ENCODE results near the gene NUP133.

DNA sequence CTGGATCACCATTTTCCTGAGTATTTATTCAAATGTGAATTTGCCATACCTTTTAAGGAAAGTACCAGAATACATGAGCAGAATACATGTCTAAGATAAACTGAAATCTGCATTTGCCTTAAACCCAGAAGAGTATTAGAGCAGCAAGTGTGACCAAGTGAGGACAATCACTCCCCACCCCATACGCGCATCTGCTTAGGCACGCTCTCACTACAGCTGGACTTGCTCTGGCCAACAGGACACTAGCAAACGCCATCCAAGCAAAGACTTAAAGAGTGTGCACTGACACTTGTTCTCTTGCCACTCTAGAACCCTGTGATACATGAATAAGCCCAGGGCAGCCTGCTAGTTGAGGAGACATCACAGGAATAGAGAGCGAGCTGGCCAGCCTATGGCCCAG, 25.6 kb downstream of the NUP133 start:
- TF ChIP-seq POLR2A (IDR thresholded peaks at IDR 0.05) (no peak), POLR2AphosphoS5 (IDR thresholded peaks at IDR 0.05) (no peak), EP300 (IDR thresholded peaks at IDR 0.05) (no peak)
- TF ChIP-seq, protein P1, sequence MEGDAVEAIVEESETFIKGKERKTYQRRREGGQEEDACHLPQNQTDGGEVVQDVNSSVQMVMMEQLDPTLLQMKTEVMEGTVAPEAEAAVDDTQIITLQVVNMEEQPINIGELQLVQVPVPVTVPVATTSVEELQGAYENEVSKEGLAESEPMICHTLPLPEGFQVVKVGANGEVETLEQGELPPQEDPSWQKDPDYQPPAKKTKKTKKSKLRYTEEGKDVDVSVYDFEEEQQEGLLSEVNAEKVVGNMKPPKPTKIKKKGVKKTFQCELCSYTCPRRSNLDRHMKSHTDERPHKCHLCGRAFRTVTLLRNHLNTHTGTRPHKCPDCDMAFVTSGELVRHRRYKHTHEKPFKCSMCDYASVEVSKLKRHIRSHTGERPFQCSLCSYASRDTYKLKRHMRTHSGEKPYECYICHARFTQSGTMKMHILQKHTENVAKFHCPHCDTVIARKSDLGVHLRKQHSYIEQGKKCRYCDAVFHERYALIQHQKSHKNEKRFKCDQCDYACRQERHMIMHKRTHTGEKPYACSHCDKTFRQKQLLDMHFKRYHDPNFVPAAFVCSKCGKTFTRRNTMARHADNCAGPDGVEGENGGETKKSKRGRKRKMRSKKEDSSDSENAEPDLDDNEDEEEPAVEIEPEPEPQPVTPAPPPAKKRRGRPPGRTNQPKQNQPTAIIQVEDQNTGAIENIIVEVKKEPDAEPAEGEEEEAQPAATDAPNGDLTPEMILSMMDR (IDR thresholded peaks at IDR 0.05) = no peak
